Measurements from ENCODE around the gene ACSS2.

Gene ACSS2, protein sequence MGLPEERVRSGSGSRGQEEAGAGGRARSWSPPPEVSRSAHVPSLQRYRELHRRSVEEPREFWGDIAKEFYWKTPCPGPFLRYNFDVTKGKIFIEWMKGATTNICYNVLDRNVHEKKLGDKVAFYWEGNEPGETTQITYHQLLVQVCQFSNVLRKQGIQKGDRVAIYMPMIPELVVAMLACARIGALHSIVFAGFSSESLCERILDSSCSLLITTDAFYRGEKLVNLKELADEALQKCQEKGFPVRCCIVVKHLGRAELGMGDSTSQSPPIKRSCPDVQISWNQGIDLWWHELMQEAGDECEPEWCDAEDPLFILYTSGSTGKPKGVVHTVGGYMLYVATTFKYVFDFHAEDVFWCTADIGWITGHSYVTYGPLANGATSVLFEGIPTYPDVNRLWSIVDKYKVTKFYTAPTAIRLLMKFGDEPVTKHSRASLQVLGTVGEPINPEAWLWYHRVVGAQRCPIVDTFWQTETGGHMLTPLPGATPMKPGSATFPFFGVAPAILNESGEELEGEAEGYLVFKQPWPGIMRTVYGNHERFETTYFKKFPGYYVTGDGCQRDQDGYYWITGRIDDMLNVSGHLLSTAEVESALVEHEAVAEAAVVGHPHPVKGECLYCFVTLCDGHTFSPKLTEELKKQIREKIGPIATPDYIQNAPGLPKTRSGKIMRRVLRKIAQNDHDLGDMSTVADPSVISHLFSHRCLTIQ
- total RNA-seq: 12.7 to 12.8 reads per million in 2 donors

DNA sequence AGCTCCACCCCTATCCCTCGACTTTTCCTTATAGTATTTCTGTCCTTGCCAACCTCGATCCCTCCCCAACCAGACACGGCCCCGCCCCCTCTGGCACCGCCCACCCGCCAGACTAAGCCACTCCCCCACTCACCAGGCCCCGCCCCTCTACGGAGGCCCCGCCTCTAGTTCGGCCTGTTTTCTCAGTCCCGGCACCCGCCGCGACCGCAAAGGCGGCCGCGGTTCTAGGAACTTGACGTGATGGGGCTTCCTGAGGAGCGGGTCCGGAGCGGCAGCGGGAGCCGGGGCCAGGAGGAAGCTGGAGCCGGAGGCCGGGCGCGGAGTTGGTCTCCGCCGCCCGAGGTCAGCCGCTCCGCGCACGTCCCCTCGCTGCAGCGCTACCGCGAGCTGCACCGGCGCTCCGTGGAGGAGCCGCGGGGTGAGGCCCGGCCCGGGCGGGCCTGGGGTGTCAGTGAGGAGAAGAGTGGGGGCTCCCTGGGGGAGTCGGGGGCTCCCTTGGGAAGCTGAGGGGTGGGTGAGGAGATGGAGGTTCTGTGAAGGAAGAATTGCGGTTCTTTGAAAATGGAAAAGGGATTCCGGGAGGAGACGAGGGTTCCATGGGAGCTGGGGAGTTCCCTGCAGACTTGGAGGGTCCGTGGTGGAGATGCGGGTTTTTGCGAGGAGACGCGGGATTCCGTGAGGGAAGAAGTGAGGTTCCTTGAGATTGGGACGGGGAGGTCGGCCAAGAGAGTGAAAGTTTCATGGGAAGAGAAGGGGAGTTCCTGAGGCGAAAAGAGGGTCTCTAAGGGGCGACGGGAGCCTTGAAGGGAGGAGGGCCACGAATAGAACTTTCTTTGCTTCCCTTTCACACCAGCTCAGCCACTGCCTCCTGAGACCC is at the start of gene ACSS2:
TSS of gene ACSS2 (plus strand) at position 207 of the 877 bp plus-strand sequence. CDS start at position 241, 34 bp downstream.
- peak in 3 of 5 experiments; percentile 78 to 95 (median 90) for DNase-seq

DNA sequence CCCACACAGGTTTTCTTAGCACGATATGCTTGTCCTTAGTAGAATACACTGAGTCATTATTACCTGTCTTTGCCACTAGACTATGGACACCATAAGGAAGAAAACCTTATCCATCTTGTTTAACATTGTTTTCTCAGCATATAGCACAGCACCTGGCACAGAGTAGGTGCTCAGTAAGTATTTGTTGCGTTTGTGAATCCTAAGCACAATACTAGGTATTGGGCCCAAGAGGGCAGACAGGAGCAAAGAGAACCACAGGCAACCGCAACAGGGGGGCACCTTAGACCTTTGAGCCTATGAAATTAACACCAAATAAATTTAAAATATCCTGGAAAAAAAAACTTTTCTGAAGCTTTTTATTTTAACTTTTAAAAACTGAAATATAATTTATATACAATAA is 47.2 kb upstream of the ACSS2 start:
- DNase-seq: no peak

DNA sequence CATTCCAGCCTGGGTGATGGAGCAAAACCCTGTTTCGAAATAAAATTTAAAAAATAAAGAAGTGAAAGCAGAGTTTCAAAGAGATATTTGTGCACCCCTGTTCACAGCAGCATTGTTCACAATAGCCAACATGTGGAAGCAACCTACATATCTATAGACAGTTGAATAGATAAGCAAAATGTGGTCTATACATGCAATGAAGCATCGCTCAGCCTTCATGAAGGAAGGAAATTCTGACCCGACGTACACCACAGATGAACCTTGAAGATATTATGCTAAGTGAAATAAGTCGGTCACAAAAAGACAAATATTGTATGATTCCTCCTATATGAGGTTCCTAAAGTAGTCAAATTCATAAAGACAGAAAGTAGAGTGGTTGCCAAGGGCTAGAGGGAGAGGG is 44.5 kb upstream of the ACSS2 start:
- peak in 1 of 5 experiments; percentile 60 for DNase-seq

GRCh38 chr20:34834459-34834893 is 41.9 kb upstream of the ACSS2 start:
- DNase-seq: peak in 2 of 5 experiments; percentile 8 to 49

DNA sequence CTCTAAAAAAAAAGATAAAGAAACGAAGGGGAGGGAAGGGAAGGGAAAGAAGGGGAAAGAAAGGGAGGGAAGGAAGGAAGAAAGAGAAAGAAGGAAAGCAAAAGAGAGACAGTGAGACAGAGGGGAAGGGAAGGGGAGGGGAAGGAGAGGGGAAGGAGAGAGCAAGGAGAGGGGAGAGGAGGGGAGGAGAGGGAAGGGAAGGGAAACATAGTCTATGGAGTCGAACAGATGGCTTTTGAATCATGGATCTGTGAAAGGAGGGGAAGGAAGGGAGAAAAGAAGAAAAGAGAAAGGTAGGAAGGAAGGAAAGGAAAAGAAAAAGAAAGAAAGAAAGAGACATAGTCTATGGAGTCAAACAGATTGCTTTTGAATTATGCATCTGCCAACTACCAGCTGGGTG is 34.3 kb upstream of the ACSS2 start:
- DNase-seq: no peak

DNA sequence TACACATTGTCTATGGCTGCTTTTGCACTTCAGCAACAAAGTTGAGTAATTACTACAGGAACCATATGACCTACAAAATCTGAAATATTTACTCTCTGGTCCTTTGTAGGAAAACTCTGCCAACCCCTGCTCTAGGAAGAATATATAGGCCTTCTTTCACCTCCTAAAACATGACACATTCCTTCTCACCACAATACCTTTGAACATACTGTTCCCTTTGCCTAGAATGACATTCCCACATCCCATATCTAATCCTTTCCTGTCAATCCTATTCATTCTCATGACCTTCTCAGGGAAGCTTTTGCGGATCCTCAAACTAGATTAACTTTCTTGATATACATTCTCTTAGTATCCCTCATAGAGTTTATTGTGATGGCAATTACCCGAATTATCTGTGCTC is 33.0 kb upstream of the ACSS2 start:
- DNase-seq: no peak

- DNase-seq: no peak
Measured at GRCh38 chr20:34848597-34848996, 27.8 kb upstream of the ACSS2 start.

GRCh38 chr20:34849778-34850177 is 26.6 kb upstream of the ACSS2 start:
- no peak for DNase-seq

DNA sequence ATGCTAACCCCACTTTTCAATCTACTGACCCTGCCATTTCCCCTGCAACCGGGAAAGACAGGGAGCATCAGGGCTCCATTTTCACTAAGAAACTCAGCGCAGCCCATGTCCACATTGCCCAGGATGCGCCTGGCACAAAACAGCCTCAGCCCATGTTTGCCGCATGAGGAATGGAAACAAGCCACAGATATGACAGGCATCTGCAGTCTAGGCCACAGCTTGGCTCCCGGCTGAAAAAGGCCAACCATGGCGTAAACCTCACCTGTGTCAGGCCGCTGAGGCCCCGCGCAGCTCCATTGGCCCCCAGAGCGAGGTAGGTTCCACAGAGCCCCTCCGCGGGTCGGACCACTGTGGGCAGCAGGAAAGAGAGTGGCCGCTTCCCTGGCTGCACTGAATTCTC is 25.4 kb upstream of the ACSS2 start:
- no peak for DNase-seq

GRCh38 chr20:34852298-34852697 is 24.1 kb upstream of the ACSS2 start:
- no peak for DNase-seq

DNA sequence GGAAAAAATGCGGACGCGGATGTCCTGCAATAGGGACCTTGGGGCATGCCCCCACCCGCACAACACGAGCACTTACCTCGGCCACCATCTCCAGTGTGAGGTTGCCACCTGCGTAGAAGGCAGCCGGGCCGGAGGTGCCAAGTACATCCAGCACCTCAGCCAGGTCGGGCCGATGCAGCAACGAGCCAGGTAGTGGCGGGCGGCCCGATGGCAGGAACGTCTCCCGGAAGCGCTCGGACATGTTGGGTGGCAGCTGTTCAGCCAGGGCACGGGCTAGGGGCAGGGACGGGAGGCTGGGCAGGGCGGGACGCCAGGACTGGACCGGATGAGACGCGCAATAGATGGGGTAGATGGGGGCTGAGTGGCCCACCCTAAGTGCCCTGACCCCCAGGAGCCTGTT is 17.0 kb upstream of the ACSS2 start:
- DNase-seq: no peak

DNA sequence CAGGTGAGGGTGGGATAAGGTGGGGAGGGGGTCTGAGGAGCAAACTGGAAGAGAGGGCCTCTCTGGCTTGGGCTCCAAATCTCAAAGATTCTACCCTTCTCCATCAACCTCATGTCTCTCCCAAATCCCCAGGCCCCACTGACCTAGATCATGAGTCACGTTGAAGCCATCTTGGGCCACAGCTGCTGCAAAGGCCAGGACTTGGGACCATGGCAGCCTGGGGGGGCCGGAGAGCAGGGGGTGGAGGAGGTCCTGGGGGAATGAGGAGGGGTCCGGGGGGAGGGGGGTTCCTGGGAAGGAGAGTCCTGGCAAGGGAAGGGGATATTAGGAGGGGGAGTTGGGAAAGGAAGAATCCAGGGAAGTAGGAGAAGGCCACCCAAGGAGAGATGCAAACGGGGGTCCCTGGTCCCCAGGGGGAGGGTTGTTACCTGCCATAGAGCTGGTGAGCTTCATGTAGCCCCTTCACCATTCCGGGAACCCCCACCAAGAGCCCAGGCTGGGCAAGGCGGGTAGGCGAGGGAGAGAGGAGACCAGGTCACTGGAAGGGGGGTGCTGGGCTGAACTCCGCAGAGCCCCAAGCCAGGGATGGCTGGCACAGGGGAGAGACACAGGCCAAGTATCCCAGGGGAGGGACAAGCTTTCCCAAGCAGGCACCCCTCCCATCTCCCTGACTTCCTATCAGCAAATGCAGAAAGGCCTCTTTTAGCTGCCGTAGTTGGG is 16.4 kb upstream of the ACSS2 start:
- DNase-seq: no peak

DNA sequence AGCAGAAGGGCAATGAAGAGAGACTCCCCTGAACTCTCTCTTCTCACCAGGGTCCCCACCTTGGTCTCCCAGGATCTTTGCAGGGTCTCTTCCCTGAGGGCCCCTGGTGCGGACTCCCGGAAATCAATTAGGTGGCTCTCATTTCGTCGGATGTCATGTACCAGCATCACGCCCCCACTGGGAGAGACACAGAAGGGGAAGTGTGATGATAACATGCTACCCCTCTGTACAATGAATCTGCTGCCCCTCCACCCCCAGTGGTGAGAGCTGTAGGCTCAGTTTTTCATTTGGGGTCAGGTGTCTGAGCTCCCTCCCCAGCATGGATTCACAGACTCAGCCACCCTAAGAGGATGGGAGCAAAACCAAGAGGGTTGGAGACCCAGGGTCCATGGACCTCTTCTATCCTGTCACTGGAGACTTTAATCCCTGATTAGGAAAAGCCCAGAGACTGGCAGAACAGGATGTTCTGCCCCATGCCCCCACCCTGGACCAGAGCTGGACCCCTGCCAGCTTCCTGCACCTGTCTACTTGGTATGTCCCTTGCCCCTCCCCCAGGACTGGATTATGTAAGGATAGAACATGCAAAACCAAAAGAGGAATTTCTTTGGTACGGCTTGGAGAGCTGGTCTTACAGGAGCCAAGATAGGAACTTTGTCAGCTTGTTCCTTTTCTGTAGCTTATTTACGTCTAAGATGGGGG is 14.9 kb upstream of the ACSS2 start:
- no peak for DNase-seq

GRCh38 chr20:34862724-34863123 is 13.7 kb upstream of the ACSS2 start:
- no peak for DNase-seq

GRCh38 chr20:34863421-34863965 is 12.9 kb upstream of the ACSS2 start:
- no peak for DNase-seq

- no peak for DNase-seq
Measured at GRCh38 chr20:34864216-34864615, 12.2 kb upstream of the ACSS2 start.

DNA sequence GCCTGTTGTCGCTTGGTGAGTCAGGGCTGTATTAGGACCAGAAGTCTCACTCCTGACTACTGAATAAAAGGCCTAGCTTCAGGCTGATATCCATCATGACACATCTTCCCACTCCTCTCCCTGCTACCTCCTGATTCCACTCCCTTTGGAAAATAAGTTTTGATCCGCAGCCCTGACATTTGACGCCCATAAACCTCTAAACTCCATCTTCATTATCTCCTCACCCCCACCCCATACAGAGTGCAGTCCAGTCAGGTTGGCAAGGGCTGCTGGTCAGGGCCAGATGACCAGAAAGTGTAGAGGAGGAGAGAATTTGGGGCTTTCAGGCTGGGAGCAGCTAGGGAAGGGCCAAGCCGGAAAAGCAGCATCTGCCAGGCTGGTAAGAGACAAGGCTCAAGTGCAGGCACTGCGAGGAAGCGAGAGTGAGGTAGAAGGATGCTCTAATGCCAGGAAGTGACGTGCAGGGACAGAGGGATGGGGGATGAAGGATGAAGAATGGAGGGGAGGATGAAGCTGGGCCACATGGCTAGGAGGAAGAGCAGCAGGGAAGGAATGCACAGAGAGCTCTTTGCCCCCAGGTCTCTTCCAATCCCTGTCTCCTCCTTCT is 5.0 kb upstream of the ACSS2 start:
- DNase-seq: no peak

DNA sequence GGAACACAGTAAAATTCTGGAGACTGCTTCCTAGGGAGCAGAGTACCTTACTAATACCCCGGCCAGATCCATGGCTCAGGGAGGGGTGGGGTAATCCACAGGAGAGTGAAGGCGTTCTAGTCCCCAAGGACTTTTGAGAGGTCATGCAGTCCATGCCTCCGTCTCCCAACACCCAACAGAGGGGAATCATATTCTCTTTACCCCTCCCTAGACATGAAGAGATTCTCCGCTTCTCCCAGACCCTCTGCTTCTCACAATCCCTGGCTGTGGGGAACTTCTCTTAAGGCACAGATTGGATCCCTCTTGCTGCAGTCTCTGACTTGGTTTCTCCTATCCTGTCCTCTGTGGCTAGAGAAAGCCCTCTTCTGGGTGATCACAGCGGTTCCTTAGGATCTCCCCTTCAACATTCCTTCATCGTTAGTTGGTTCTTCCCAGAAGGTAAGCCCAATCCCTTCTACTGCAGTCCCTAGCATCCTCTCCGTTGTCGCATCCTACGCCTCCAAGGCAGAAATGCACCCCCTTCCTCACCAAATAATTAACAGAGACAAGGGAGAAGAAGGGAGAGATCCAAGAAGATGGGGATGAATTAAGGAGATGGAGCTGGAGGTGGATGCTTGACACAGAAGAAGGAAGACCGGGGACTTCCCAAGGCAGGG is 4.3 kb upstream of the ACSS2 start:
- no peak for DNase-seq

DNA sequence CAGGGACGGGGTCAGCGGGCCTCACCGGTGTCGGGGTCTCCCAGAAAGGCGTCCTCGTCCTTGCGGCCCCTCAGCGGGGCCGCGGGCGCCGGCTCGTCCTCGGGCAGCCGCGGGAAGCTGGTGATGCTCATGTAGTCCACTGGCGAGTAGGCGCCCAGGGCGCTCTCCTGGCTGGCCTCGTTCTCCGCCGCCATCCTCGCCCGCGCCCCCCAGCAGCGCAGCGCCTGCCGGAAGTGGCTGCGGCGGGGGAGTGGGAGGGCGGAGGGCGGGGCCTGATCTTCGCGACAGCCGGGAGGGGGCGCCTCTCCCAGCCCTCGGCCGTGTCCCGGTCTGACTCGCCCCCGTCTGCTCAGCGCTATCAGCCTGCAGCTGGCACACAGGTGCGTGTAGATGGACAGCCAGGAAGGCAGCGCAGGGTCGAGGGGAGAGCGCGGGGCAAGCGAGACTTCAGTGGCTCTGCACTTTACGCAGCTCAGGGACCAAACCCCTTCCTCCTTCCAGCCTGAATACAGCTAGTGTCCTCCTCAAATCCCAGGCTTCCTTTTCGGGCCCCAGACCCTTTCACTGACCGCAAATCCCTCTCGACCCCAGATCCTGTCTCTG is 3.7 kb upstream of the ACSS2 start, which contains the start of gene GGT7:
TSS of gene GGT7 (minus strand) at position 235 of the 603 bp plus-strand sequence. CDS start at position 194, 41 bp downstream.
- peak; percentile 76 to 88 (median 83) for DNase-seq

All from T-helper 2 cell (primary cell).